Activated CD4-positive, alpha-beta T cell treated with anti-CD3 and anti-CD28 coated beads for 36 hours (primary cell): Measurements from ENCODE around the gene KLK10. TPM values are rescaled to one million over a fixed set of nuclear protein-coding genes. Genes with fewer than 3 reads are reported as not detected.

Source experiments
- ATAC-seq: fragments of 200-7000 bp; cut with Tn5 transposase; one replicate; pipeline ENCODE4 v1.10.0; 2021; ENCODE audit warnings: mild to moderate bottlenecking, moderate library complexity
- CTCF ChIA-PET: fragments of 350-600 bp; sonication (Branson Sonifier 250); formaldehyde crosslinking; loops from one replicate; lab custom pipeline; 2021; ENCODE audit warnings: antibody characterized with exemption; lab: Charles Lee
- POLR2A ChIA-PET: fragments of 350-600 bp; sonication (Branson Sonifier 250); formaldehyde crosslinking; loops from one replicate; lab custom pipeline; 2021; ENCODE audit warnings: antibody characterized with exemption, inconsistent platforms; lab: Charles Lee
- DNase-seq: peaks from one replicate; pipeline ENCODE4 v3.0.0-alpha.2; 2020
- H3K27ac Mint-ChIP-seq: one replicate; pipeline ENCODE4 v1.8.0; 2021; ENCODE audit warnings: mixed read lengths
- H3K27me3 Mint-ChIP-seq: one replicate; pipeline ENCODE4 v1.8.0; 2021; ENCODE audit warnings: mixed read lengths
- H3K36me3 Mint-ChIP-seq: one replicate; pipeline ENCODE4 v1.8.0; 2021; ENCODE audit warnings: low read depth, mixed read lengths
- H3K4me1 Mint-ChIP-seq: one replicate; pipeline ENCODE4 v1.8.0; 2021; ENCODE audit warnings: mixed read lengths
- H3K4me3 Mint-ChIP-seq: one replicate; pipeline ENCODE4 v1.8.0; 2021; ENCODE audit warnings: mild to moderate bottlenecking, moderate library complexity, mixed read lengths
- H3K9me3 Mint-ChIP-seq: one replicate; pipeline ENCODE4 v1.8.0; 2021; ENCODE audit warnings: low read depth, mixed read lengths
- intact Hi-C, 2 experiments: fragments of 100-400 bp; cut with DNase I in 1 of 2; cut with micrococcal nuclease in 1 of 2; formaldehyde crosslinking; loops; one replicate each; pipeline versions ENCODE4 v1.14.2 to v1.15.1; 2022 to 2024; cut with DNase I, micrococcal nuclease
- total RNA-seq, 2 experiments: library from RNA; stranded (reverse); gene quantifications; one replicate each; pipeline ENCODE4 v1.2.3, GENCODE V29; 2021

Gene KLK10
- total RNA-seq, 2 experiments from 2014 or later: not detected

DNA sequence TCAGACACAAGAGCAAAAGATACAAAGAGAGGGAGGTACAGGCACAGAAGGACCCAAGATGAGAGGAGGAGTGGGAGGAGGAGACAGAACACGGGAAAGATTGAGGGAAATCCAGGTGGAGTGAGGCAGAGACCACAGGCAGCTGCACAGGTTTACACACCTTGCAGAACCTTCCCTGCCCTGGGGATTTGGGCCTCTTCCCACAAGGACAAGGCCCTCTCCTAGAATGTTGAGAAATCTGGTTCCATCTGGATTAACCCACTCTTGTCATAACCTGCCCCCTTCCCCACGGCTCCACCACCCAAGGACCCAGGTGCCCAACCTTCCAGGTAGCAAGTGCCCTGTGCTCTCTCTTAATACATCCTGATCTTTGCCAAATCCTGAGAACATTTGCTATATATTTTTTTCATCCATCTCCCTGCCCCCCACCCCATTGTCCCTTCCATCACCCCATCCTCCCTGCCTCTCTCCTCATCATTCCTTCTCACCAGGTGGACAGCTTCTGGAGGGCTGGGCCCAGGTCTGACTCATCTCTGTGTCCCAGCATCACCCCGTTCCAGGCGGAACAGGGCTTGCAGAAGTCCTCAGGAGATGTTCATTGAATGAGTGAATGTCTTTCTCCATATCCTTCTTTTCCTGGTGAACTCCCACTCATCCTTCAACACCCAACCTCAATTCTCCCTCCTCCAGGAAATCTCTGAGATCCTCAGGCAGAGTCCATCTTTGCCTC is 9.3 kb downstream of the KLK10 start:
- ChIA-PET CTCF (no interaction called here), POLR2A (no interaction called here)
- Mint-ChIP-seq H3K9me3 (no peaks in the 10 kb centered on the region), H3K4me1 (no peaks in the 10 kb centered on the region), H3K27ac (no peak overlapping the region), H3K36me3 (no peaks in the 10 kb centered on the region), H3K27me3 (peaks cover 32% of the 10 kb centered on the region), H3K4me3 (no peak overlapping the region)
- intact Hi-C loops: no loop called here
- no peak for ATAC-seq
- no peak for DNase-seq

GRCh38 chr19:51009061-51009891 is 10.2 kb downstream of the KLK10 start:
- intact Hi-C loops: no loop called here
- CTCF ChIA-PET: no interaction called here
- Mint-ChIP-seq H3K9me3 (no peaks in the 10 kb centered on the region), H3K27ac (no peak overlapping the region), H3K4me1 (no peaks in the 10 kb centered on the region), H3K27me3 (peaks cover 25% of the 10 kb centered on the region), H3K4me3 (no peak overlapping the region), H3K36me3 (no peaks in the 10 kb centered on the region)
- DNase-seq: no peak
- POLR2A ChIA-PET: no interaction called here
- ATAC-seq: no peak

DNA sequence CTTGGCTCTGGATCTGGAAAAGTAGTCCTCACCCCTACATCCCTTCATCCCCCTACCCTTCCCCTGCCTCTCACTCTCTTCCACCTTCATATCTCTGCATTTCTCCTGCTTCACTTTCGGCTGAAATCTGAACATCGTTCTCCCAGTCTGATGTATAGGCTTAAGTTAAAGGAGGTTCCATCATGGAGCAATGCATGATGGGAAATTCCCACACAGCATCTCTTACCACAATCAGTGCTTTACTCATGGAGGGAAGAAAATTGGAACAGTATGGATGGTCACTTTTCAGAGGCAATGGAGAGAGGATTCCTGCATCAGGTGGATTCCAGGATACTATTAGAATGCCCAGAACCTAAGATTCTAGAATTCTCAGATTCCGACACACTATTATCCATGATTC is 12.0 kb downstream of the KLK10 start:
- Mint-ChIP-seq H3K27me3 (peaks cover 21% of the 10 kb centered on the region), H3K36me3 (no peaks in the 10 kb centered on the region), H3K4me3 (no peak overlapping the region), H3K4me1 (no peaks in the 10 kb centered on the region), H3K27ac (no peak overlapping the region), H3K9me3 (no peaks in the 10 kb centered on the region)
- ChIA-PET POLR2A (no interaction called here), CTCF (no interaction called here)
- ATAC-seq (no peak), DNase-seq (no peak)
- intact Hi-C loops: no loop called here

GRCh38 chr19:51006406-51006805 is 13.1 kb downstream of the KLK10 start:
- intact Hi-C loops: no loop called here
- Mint-ChIP-seq H3K27ac (no peak overlapping the region), H3K27me3 (peaks cover 29% of the 10 kb centered on the region), H3K36me3 (no peaks in the 10 kb centered on the region), H3K4me3 (no peak overlapping the region), H3K4me1 (no peaks in the 10 kb centered on the region), H3K9me3 (no peaks in the 10 kb centered on the region)
- ChIA-PET CTCF (no interaction called here), POLR2A (no interaction called here)
- ATAC-seq (no peak), DNase-seq (no peak)

- CTCF ChIA-PET: no interaction called here
- no peak for ATAC-seq
- DNase-seq: no peak
- Mint-ChIP-seq H3K4me1 (no peaks in the 10 kb centered on the region), H3K4me3 (no peak overlapping the region), H3K27me3 (peaks cover 30% of the 10 kb centered on the region), H3K9me3 (no peaks in the 10 kb centered on the region), H3K27ac (no peak overlapping the region), H3K36me3 (no peaks in the 10 kb centered on the region)
- POLR2A ChIA-PET: no interaction called here
- intact Hi-C loops: no loop called here
Observed at GRCh38 chr19:51005248-51005647, 14.3 kb downstream of the KLK10 start.

- DNase-seq (no peak), ATAC-seq (no peak)
- H3K9me3 Mint-ChIP-seq: no peaks in the 10 kb centered on the region
- H3K4me3 Mint-ChIP-seq: no peak overlapping the region
- no peaks in the 10 kb centered on the region for H3K36me3 Mint-ChIP-seq
- no peak overlapping the region for H3K27ac Mint-ChIP-seq
- no peaks in the 10 kb centered on the region for H3K4me1 Mint-ChIP-seq
- H3K27me3 Mint-ChIP-seq: peaks cover 30% of the 10 kb centered on the region
- POLR2A ChIA-PET: no interaction called here
- CTCF ChIA-PET: no interaction called here
- intact Hi-C loops: no loop called here
Observed at GRCh38 chr19:51003316-51003715, 16.2 kb downstream of the KLK10 start.

DNA sequence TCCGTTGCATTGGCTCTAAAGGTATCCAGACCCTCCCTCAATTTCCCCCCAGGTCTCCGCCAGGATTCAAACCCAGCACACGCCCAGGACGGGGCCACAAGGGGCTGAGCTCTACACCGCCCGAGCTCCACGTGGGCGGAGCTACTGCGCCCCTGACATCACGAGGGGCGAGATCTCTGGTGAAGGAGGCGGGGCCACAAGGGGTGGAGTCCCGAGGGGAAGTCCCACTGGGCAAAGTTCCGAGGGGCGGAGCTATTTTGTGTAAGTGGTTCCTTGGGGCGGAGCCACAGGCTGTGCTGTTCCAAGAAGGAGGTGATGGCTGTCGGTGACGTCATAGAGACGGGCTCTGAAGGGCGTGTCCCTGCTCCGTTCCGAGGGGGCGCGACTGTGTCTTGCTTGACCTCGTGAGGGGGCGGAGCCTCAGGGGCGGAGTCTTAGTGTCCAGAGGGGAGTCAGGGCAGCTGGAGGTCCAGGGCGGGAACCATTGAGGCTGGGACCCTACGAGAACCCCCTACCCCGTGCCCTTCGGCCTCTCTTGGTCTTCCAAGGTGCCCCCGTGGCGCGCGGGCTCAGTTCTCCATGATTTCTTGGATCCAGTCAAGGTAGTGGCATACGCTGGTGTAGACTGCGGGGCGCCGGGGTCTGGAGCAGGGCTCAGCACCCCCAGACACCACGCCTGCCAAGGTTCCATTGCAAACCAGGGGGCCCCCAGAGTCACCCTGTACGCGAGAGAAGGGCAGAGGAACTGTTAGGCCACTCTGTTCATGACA is 16.8 kb downstream of the KLK10 start:
- no peaks in the 10 kb centered on the region for H3K4me1 Mint-ChIP-seq
- no peaks in the 10 kb centered on the region for H3K9me3 Mint-ChIP-seq
- ChIA-PET CTCF (no interaction called here), POLR2A (no interaction called here)
- H3K4me3 Mint-ChIP-seq: no peak overlapping the region
- no peaks in the 10 kb centered on the region for H3K36me3 Mint-ChIP-seq
- intact Hi-C loops: no loop called here
- peaks cover 33% of the 10 kb centered on the region for H3K27me3 Mint-ChIP-seq
- H3K27ac Mint-ChIP-seq: no peak overlapping the region
- peak; percentile 69 for DNase-seq
- peak; percentile 69 for ATAC-seq

DNA sequence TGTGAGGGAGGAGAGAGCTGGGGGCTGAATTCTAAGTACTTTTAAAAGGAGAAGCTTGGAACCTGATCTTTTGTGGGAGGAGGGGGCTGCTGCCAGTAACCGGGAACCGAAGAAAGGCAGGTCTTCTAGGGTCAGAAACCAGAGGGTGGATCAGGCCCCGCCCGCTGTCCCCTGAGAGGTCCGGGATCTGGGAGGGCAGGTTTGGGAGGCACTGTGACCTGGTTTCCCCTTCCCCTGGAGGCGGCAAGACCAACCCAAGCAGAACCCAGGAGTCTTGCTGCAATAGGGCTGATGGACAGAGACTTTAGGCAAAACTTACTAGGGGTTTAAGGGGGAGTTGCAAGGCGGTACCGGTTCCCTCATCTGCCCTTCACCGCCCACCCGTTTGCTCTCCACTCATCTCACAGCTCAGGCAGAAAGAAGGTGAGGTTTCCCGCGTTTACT is 17.4 kb downstream of the KLK10 start:
- Mint-ChIP-seq H3K4me3 (no peak overlapping the region), H3K4me1 (no peaks in the 10 kb centered on the region), H3K36me3 (no peaks in the 10 kb centered on the region), H3K27me3 (peaks cover 30% of the 10 kb centered on the region), H3K9me3 (no peaks in the 10 kb centered on the region), H3K27ac (no peak overlapping the region)
- no peak for DNase-seq
- ChIA-PET POLR2A (no interaction called here), CTCF (no interaction called here)
- no peak for ATAC-seq
- intact Hi-C loops: no loop called here

DNA sequence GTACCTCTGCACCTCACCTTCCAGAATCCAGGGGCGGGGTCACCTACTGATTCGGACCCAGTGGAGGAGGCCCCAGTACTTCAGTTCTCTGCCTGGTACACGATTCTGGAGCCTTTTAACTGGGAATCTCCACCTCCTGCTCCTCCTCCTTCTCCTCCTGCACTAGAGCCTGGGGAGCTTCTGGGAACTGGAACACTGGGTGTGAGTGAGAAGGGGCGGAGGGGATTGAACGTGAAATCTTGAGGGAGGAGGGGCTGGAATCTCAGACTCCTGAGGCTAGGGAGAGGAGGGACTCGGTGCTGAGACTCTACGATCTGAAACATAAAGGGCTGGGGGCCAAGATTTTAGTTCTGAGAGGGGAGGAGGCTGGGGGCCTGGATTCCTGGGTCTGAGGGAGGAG is 18.0 kb downstream of the KLK10 start, which contains the start of gene KLK8:
KLK8 (minus strand) TSS at position 90 of the 400 bp plus-strand sequence. CDS start 437 bp downstream, outside the sequence.
- DNase-seq (no peak), ATAC-seq (no peak)
- H3K27ac Mint-ChIP-seq: no peak within 1 kb of the TSS
- H3K4me1 Mint-ChIP-seq: no peaks in the 10 kb centered on the region
- H3K27me3 Mint-ChIP-seq: peaks cover 30% of the 10 kb centered on the region
- H3K36me3 Mint-ChIP-seq: no peaks in the 10 kb centered on the region
- POLR2A ChIA-PET: no interaction called here
- CTCF ChIA-PET: no interaction called here
- no peaks in the 10 kb centered on the region for H3K9me3 Mint-ChIP-seq
- intact Hi-C loops: no loop called here
- no peak within 1 kb of the TSS for H3K4me3 Mint-ChIP-seq

DNA sequence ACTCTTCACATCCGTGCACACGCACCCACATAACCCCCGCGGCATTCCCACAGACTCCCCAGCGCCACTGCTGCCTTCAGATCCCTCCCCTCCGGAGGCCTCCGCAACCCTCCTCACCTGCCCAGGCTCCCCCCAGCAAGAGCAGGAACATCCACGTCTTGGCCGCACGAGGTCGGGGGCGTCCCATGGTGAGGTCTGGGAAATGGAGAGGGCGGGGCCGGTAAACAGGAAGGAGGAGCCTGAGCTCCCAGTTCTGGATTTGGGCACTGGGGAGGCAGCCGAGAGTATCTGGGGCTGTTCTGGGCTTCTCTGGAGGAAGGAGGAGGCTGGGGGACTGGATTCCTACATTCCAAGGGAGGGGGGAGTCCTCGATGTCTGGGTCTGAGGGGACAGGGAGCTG is 18.5 kb downstream of the KLK10 start:
- DNase-seq: no peak
- Mint-ChIP-seq H3K27ac (no peak overlapping the region), H3K4me3 (no peak overlapping the region), H3K27me3 (peaks cover 27% of the 10 kb centered on the region), H3K9me3 (no peaks in the 10 kb centered on the region), H3K4me1 (no peaks in the 10 kb centered on the region), H3K36me3 (no peaks in the 10 kb centered on the region)
- intact Hi-C loops: no loop called here
- ChIA-PET CTCF (no interaction called here), POLR2A (no interaction called here)
- ATAC-seq: no peak

DNA sequence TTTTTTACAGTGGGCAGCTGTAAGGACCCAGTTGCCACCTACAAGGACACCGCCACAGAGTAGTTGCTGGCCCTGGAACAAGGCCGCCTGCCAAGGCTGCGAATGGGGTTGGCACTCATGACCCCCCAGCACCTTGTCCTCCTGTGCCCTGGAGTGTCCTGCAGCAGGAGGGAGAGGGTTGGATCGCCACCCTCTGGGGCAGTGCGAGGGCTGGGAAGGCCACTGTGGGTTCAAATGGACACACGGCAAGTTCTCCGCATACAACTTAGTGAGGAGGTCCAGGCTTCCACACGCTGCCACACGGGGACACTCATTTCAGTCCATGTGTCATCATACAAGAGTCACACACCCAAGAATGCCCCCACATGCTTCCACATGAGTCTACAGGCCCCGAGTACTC is 19.1 kb downstream of the KLK10 start:
- intact Hi-C loops: no loop called here
- DNase-seq: no peak
- H3K4me1 Mint-ChIP-seq: no peaks in the 10 kb centered on the region
- ChIA-PET CTCF (no interaction called here), POLR2A (no interaction called here)
- H3K27me3 Mint-ChIP-seq: peaks cover 27% of the 10 kb centered on the region
- no peak for ATAC-seq
- H3K27ac Mint-ChIP-seq: no peak overlapping the region
- H3K4me3 Mint-ChIP-seq: no peak overlapping the region
- no peaks in the 10 kb centered on the region for H3K9me3 Mint-ChIP-seq
- no peaks in the 10 kb centered on the region for H3K36me3 Mint-ChIP-seq
